ENCODE results near the gene NAA38.

- TF ChIP-seq, protein P1, sequence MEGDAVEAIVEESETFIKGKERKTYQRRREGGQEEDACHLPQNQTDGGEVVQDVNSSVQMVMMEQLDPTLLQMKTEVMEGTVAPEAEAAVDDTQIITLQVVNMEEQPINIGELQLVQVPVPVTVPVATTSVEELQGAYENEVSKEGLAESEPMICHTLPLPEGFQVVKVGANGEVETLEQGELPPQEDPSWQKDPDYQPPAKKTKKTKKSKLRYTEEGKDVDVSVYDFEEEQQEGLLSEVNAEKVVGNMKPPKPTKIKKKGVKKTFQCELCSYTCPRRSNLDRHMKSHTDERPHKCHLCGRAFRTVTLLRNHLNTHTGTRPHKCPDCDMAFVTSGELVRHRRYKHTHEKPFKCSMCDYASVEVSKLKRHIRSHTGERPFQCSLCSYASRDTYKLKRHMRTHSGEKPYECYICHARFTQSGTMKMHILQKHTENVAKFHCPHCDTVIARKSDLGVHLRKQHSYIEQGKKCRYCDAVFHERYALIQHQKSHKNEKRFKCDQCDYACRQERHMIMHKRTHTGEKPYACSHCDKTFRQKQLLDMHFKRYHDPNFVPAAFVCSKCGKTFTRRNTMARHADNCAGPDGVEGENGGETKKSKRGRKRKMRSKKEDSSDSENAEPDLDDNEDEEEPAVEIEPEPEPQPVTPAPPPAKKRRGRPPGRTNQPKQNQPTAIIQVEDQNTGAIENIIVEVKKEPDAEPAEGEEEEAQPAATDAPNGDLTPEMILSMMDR (IDR thresholded peaks at IDR 0.05; ENCODE audit: low read length): no peak
- no peak for TF ChIP-seq EZH2 (IDR thresholded peaks at IDR 0.05; ENCODE audit: borderline replicate concordance, low read length)
Observed at GRCh38 chr17:7816926-7817642, 40.3 kb downstream of the NAA38 start.

All from OCI-LY1 (cell line).